HL-60/S4 (cell line): Measurements from ENCODE around the gene BBS10.
"Not testable (repeated sequence)": the region's sequence is repeated elsewhere in the genome, so short reads cannot be mapped to it uniquely, and the experiment has no call there.

Source experiments
- in situ Hi-C: fragments of 300-500 bp; cut with MboI; formaldehyde crosslinking; loops from 2 replicates; pipeline ENCODE4 v1.14.3; 2022; ENCODE audit warnings: low sequenced_read_pairs

Gene BBS10

GRCh38 chr12:76348079-76348901 is at the start of gene BBS10:
BBS10 (minus strand) TSS chr12:76348415; CDS start chr12:76348358, 57 bp downstream.
- in situ Hi-C loops = loop anchor here (25.0 kb wide), 1 partner anchor 836 kb away; the partner anchor contains the start of gene KRR1

GRCh38 chr12:76391461-76391860 is 43.2 kb upstream of the BBS10 start:
- in situ Hi-C loops = no loop called here

- in situ Hi-C loops = no loop called here
Measured at GRCh38 chr12:76387614-76388013, 39.4 kb upstream of the BBS10 start.

GRCh38 chr12:76384560-76384959 is 36.3 kb upstream of the BBS10 start:
- in situ Hi-C loops = no loop called here

GRCh38 chr12:76383988-76384387 is 35.8 kb upstream of the BBS10 start:
- in situ Hi-C loops = no loop called here

- in situ Hi-C loops = no loop called here
Measured at GRCh38 chr12:76379261-76379660, 31.0 kb upstream of the BBS10 start.

GRCh38 chr12:76376876-76377275 is 28.7 kb upstream of the BBS10 start:
- in situ Hi-C loops = not testable (repeated sequence)

- in situ Hi-C loops = no loop called here
Measured at GRCh38 chr12:76375939-76376338, 27.7 kb upstream of the BBS10 start.

- in situ Hi-C loops = no loop called here
Measured at GRCh38 chr12:76375470-76375869, 27.3 kb upstream of the BBS10 start.

- in situ Hi-C loops = no loop called here
Measured at GRCh38 chr12:76374386-76375020, 26.3 kb upstream of the BBS10 start.

- in situ Hi-C loops = no loop called here
Measured at GRCh38 chr12:76368230-76368629, 20.0 kb upstream of the BBS10 start.

GRCh38 chr12:76366163-76366562 is 17.9 kb upstream of the BBS10 start:
- in situ Hi-C loops = no loop called here

GRCh38 chr12:76364131-76364530 is 15.9 kb upstream of the BBS10 start:
- in situ Hi-C loops = not testable (repeated sequence)

- in situ Hi-C loops = no loop called here
Measured at GRCh38 chr12:76360316-76360715, 12.1 kb upstream of the BBS10 start.

- in situ Hi-C loops = no loop called here
Measured at GRCh38 chr12:76356071-76356470, 7.9 kb upstream of the BBS10 start.

- in situ Hi-C loops = loop anchor here (25.0 kb wide), 1 partner anchor 835 kb away; the partner anchor contains the start of gene KRR1
Measured at GRCh38 chr12:76346798-76347420, 1.3 kb downstream of the BBS10 start.

GRCh38 chr12:76346236-76346635 is 2.0 kb downstream of the BBS10 start:
- in situ Hi-C loops = loop anchor here (25.0 kb wide), 1 partner anchor 834 kb away; the partner anchor contains the start of gene KRR1

GRCh38 chr12:76345569-76345968 is 2.6 kb downstream of the BBS10 start:
- in situ Hi-C loops = loop anchor here (25.0 kb wide), 1 partner anchor 833 kb away; the partner anchor contains the start of gene KRR1

- in situ Hi-C loops = loop anchor here (25.0 kb wide), 1 partner anchor 829 kb away; the partner anchor contains the start of gene KRR1
Measured at GRCh38 chr12:76341436-76342030, 6.7 kb downstream of the BBS10 start.

GRCh38 chr12:76340680-76341435 is 7.4 kb downstream of the BBS10 start:
- in situ Hi-C loops = loop anchor here (25.0 kb wide), 1 partner anchor 829 kb away; the partner anchor contains the start of gene KRR1
